Ectodermal cell (in vitro differentiated cells): Measurements from ENCODE around the gene PACSIN1.

Source experiments
- H3K27ac ChIP-seq: 2 replicates; pipeline ENCODE4 v1.7.0; 2013; ENCODE audit warnings: mild to moderate bottlenecking, low read depth, low read length; ENCODE audit not compliant: insufficient read depth, poor library complexity, severe bottlenecking
- H3K27me3 ChIP-seq: 2 replicates; pipeline ENCODE4 v1.7.0; 2013; ENCODE audit warnings: mild to moderate bottlenecking, low read length; ENCODE audit not compliant: insufficient read depth, control insufficient read depth, poor library complexity, severe bottlenecking
- H3K36me3 ChIP-seq: one replicate; pipeline ENCODE4 v1.7.0; 2013; ENCODE audit warnings: low read length; ENCODE audit not compliant: control insufficient read depth, insufficient read depth
- H3K4me1 ChIP-seq: one replicate; pipeline ENCODE4 v1.7.0; 2013; ENCODE audit warnings: low read length; ENCODE audit not compliant: control insufficient read depth, insufficient read depth
- H3K4me3 ChIP-seq: 2 replicates; pipeline ENCODE4 v1.7.0; 2013; ENCODE audit warnings: low read depth, low read length, control low read depth; ENCODE audit not compliant: insufficient read depth
- H3K9me3 ChIP-seq: 2 replicates; pipeline ENCODE4 v1.7.0; 2013; ENCODE audit warnings: mild to moderate bottlenecking, low read length, moderate library complexity; ENCODE audit not compliant: control insufficient read depth
- WGBS, 2 experiments: methylation state at CpG; one replicate each; pipeline ENCODE4 v1.1.7; 2013; ENCODE audit warnings: missing lambda C conversion rate in 2 of 2; 5-methylcytosine and 5-hydroxymethylcytosine counted together

Gene PACSIN1

DNA sequence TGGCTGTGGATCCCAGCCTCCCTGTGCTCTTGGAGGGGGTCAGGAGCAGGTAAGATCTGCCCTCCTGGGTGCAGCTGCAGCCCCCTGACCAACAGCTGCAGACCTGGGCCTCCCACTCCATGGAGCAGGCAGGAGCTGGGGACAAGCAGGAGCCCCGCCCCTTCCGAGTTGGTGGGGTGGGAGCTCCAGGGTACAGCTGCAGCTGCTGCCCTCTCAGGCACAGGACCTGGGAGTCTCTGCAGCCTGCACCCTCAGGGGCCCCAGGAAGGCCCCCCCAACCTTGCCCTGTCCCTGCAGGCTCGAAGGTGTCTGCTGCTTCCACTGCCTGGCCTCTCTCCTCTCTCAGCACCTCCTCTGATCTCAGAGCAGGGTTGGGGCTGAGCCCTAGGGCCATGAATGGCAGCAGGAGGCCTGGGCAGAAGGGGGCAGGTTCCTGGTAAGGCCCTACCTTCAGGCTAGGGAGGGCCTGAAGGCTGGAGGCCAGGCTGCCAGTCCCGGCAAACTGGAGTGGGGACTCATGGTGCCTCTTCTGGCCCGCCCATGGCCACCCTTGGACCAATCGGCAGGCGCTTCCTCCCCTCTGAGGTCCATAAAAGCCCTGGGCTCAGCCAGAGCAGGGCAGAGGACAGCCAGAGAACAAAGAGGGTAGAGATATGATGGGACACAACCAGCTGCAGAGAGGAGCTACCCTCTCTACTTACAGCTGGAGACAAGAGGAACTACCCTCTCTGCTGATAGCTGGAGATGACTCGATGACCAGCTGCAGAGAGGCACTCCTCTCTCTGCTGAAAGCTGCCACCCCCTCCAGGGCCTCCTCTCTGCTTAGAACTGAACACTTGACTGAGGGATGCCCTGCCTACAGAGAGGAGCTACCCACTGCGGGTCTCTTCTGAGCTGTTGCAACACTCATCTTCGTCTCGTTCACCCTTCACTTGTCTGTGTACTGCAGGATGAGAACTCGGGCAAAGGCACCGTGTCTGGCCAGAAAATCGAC is 7.8 kb upstream of the PACSIN1 start:
- Histone ChIP-seq H3K36me3 (no peaks in the 10 kb centered on the region), H3K9me3 (no peaks in the 10 kb centered on the region), H3K27me3 (no peaks in the 10 kb centered on the region), H3K4me1 (peaks cover 5% of the 10 kb centered on the region), H3K27ac (no peak overlapping the region), H3K4me3 (no peak overlapping the region)
- WGBS, 2 experiments: 84 to 86% methylated on average over 14 of the region's 14 CpGs

DNA sequence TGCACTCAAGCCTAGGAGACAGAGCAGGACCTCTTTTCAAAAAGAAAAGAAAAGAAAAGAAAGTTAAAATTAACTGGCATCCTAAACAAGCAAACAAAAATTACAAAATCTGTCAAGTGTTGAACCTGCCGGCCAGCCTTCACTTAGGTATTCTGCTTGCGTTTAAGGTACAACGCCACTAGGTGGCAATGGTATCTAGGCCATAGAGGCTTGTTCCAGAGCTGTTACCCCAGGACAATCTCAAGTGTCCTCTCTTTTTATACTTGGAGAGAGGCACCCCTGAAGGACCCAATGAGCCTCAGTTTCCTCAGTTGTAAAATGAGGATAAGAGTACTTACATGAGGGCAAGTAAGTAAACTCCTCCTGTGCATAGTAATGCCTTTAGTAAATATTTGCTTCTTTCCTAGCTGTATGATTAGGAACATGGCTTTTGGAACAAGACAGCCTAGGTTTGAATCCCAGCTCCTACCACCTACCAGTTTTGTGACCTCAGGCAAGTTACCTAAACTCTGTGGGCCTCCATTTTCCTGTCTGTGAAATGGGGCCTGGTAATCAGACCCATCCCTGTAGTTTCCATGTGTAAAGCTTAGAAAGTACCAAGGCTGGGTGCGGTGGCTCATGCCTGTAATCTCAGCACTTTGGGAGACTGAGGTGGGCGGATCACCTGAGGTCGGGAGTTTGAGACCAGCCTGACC is 5.8 kb upstream of the PACSIN1 start:
- Histone ChIP-seq H3K27ac (no peak overlapping the region), H3K36me3 (no peaks in the 10 kb centered on the region), H3K27me3 (peaks cover 4% of the 10 kb centered on the region), H3K4me1 (peaks cover 5% of the 10 kb centered on the region), H3K4me3 (no peak overlapping the region), H3K9me3 (no peaks in the 10 kb centered on the region)
- 40 to 53% methylated on average over 6 of the region's 6 CpGs for WGBS, 2 experiments

DNA sequence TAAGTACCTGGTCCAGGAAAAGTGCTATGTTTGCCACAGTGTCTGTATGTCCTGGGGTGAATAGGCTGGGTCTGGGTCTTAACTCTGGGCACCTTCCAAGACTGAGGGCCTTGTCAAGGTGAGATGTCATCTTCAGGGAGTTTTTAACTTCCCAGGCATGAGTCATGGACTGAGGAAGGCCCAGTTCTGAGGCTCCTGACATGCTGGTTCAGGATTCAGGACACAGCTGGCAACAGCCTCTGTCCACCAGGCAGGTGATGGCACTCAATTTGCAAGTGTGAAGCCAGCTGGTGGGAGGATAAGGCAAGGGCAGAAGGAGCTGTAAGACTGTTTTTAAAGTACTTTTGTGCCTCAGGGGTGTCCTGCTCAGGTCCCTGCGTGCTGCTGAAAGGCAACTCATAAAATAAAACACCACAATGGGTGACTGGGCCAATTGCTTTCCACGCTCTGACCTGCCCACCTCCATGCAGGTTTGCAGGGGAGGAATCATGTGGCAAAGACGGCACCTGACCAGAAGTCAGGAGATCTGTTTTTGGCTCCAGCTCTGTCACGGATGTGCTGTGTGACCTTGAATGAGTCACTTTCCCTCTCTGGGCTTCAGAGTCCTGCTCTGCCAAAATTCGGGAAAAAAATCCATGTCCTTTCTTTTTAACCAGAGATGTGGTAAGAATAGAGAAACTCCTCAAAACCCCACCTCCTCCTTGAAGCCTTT is 4.9 kb upstream of the PACSIN1 start:
- Histone ChIP-seq H3K4me3 (no peak overlapping the region), H3K9me3 (no peaks in the 10 kb centered on the region), H3K27ac (no peak overlapping the region), H3K4me1 (peaks cover 5% of the 10 kb centered on the region), H3K27me3 (peaks cover 12% of the 10 kb centered on the region), H3K36me3 (no peaks in the 10 kb centered on the region)
- WGBS, 2 experiments: 75 to 78% methylated on average over 5 of the region's 5 CpGs

DNA sequence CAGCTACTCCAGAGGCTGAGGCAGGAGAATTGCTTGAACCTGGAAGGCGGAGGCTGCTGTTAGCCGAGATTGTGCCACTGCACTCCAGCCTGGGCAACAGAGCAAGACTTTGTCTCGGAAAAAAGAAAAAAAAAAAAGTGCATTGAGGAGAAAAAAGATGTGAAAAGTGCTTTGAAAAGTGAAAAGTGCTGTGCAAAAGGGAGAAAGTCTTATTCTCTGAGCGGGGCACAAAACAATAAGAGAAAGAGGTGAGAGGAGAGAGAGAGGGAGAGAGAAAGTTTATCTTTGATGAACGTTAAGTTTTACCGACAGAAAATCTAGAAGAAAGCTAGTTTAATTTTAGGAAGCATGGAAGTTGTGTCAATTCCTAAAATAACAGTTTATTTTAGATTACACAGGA is 3.9 kb upstream of the PACSIN1 start:
- no peak overlapping the region for H3K27ac ChIP-seq
- no peaks in the 10 kb centered on the region for H3K9me3 ChIP-seq
- peaks cover 7% of the 10 kb centered on the region for H3K4me1 ChIP-seq
- peaks cover 22% of the 10 kb centered on the region for H3K27me3 ChIP-seq
- H3K4me3 ChIP-seq: no peak overlapping the region
- no peaks in the 10 kb centered on the region for H3K36me3 ChIP-seq
- WGBS, 2 experiments: 87 to 91% methylated on average over 6 of the region's 6 CpGs

DNA sequence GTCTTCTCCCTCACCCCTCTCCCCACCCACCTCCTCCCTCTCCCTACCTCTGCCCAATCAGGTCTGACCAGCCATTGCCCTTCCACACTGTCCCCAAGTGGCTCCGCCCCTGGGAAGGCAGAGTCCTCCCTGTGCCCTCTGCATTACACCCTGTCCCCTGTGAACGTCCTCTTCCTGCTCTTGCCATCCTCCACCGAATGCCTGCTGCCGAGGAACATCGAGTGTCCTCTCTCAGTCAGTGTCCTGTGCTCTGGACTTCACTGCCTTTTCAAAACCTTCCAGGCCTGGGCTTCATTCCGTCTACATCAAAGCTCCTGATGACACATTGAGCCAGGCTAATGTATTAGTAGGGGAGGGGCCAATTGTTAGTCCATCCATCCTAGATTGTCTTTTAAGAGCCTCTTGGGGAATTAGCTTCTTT is 3.3 kb upstream of the PACSIN1 start:
- Histone ChIP-seq H3K4me1 (peaks cover 4% of the 10 kb centered on the region), H3K9me3 (no peaks in the 10 kb centered on the region), H3K27me3 (peaks cover 24% of the 10 kb centered on the region), H3K27ac (no peak overlapping the region), H3K4me3 (no peak overlapping the region), H3K36me3 (no peaks in the 10 kb centered on the region)
- 30% methylated on average over 6 of the region's 6 CpGs for WGBS, 2 experiments

GRCh38 chr6:34463299-34463698 is 2.6 kb upstream of the PACSIN1 start:
- Histone ChIP-seq H3K4me3 (no peak overlapping the region), H3K27ac (no peak overlapping the region), H3K9me3 (no peaks in the 10 kb centered on the region), H3K27me3 (peaks cover 24% of the 10 kb centered on the region), H3K36me3 (no peaks in the 10 kb centered on the region), H3K4me1 (peaks cover 4% of the 10 kb centered on the region)
- WGBS, 2 experiments: 94 to 98% methylated on average over 2 of the region's 2 CpGs

DNA sequence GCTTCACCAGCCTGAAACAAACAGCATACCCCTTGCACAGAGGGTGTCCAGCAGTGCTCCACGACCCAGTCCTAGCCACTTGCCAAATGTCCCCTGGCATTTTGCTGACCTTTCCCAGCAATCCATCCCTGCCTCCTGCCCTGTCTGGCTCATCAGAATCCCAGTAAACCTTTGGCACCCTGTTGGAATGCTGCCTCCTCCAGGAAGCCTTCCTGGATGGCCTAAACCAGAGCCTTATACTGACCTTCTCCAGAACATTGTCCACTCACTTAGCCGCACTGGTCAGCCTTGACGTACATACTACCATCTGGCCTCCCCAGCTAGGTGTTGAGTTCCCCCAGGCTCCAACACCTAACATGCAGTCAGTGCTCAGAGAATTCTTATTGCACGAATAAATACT is 2.0 kb upstream of the PACSIN1 start:
- Histone ChIP-seq H3K27me3 (peaks cover 24% of the 10 kb centered on the region), H3K27ac (no peak overlapping the region), H3K4me1 (peaks cover 4% of the 10 kb centered on the region), H3K36me3 (no peaks in the 10 kb centered on the region), H3K4me3 (no peak overlapping the region), H3K9me3 (no peaks in the 10 kb centered on the region)
- WGBS, 2 experiments: 78 to 85% methylated on average over 4 of the region's 4 CpGs

GRCh38 chr6:34466242-34467185 is 638 bp downstream of the PACSIN1 start:
- Histone ChIP-seq H3K4me3 (peak overlapping the region; percentile 39), H3K9me3 (no peaks in the 10 kb centered on the region), H3K27me3 (peaks cover 24% of the 10 kb centered on the region), H3K27ac (no peak overlapping the region), H3K4me1 (peaks cover 4% of the 10 kb centered on the region), H3K36me3 (no peaks in the 10 kb centered on the region)
- 35 to 37% methylated on average over 28 of the region's 28 CpGs for WGBS, 2 experiments

- Histone ChIP-seq H3K4me1 (peaks cover 4% of the 10 kb centered on the region), H3K27ac (no peak overlapping the region), H3K9me3 (no peaks in the 10 kb centered on the region), H3K4me3 (no peak overlapping the region), H3K36me3 (no peaks in the 10 kb centered on the region), H3K27me3 (peaks cover 24% of the 10 kb centered on the region)
- 90 to 92% methylated on average over 3 to 4 of the region's 4 CpGs for WGBS, 2 experiments
Measured at GRCh38 chr6:34468378-34468892, 2.6 kb downstream of the PACSIN1 start.
